A549 (cell line): ENCODE measurements around the gene COL17A1. TPM values are rescaled to one million over a fixed set of nuclear protein-coding genes. Genes with fewer than 3 reads are reported as not detected.

ENCODE experiments used
- ATAC-seq, 2 experiments: fragments of 200-7000 bp in 1 of 2; fragments of >200 bp in 1 of 2; cut with Nextera tagmentation in 1 of 2; cut with Tn5 transposase in 1 of 2; 3 replicates each; pipeline versions ENCODE4 v1.8.0 to v1.9.1; 2018 to 2020; ENCODE audit warnings: mild to moderate bottlenecking in 1 of 2, moderate library complexity in 1 of 2
- CTCF ChIA-PET: fragments of 300-600 bp; sonication (Branson Sonifier 250); formaldehyde crosslinking; extraction: SDS; loops from one replicate; lab custom pipeline; 2021; ENCODE audit warnings: antibody characterized with exemption, inconsistent platforms; lab: Yijun Ruan, JAX
- POLR2A ChIA-PET: fragments of 350-600 bp; formaldehyde crosslinking; extraction: SDS; loops from one replicate; lab custom pipeline; 2021; ENCODE audit warnings: antibody characterized with exemption, inconsistent platforms; lab: Yijun Ruan, JAX
- DNase-seq, 2 experiments: peaks; one replicate each; pipeline versions ENCODE4 v3.0.0 to v3.0.0-alpha.2; 2011 to 2016; ENCODE audit warnings: low read depth in 1 of 2, low spot score in 1 of 2
- FAIRE-seq: peaks from 2 replicates; lab custom pipeline; 2011; peaks lifted over from hg19 to GRCh38; lab: Jason Lieb, UNC
- H3K27ac ChIP-seq, 2 experiments: fragments of >200 bp; sonication (Bioruptor Twin); formaldehyde crosslinking; 3 replicates each; pipeline ENCODE4 v1.5.1; 2016 to 2017
- H3K4me1 ChIP-seq: fragments of >200 bp; sonication (Bioruptor Twin); formaldehyde crosslinking; 3 replicates; pipeline ENCODE4 v1.6.1; 2016
- H3K4me2 ChIP-seq: fragments of >200 bp; sonication (Bioruptor Twin); formaldehyde crosslinking; 3 replicates; pipeline ENCODE4 v1.6.1; 2016
- H3K4me3 ChIP-seq: fragments of >200 bp; sonication (Bioruptor Twin); formaldehyde crosslinking; 3 replicates; pipeline ENCODE4 v1.5.1; 2016
- H3K9me3 ChIP-seq: fragments of >200 bp; sonication (Bioruptor Twin); formaldehyde crosslinking; 3 replicates; pipeline ENCODE4 v1.6.1; 2016
- BHLHE40 ChIP-seq: IDR thresholded peaks from 2 replicates; pipeline ENCODE4 v1.6.1; 2012; ENCODE audit warnings: low read depth, low read length, inconsistent platforms
- EHF ChIP-seq: fragments of 250-450 bp; sonication (Bioruptor Pico); IDR thresholded peaks from 2 replicates; pipeline ENCODE4 v1.5.0; 2020; ENCODE audit warnings: mild to moderate bottlenecking
- EHMT2 ChIP-seq: fragments of 200-600 bp; sonication (generic); IDR thresholded peaks from 2 replicates; pipeline ENCODE4 v1.6.1; 2016; ENCODE audit warnings: antibody characterized with exemption, low read depth, mild to moderate bottlenecking, moderate library complexity
- ESRRA ChIP-seq: fragments of 150-350 bp; IDR thresholded peaks from 2 replicates; pipeline ENCODE4 v1.6.1; 2014; ENCODE audit warnings: mild to moderate bottlenecking, low read length, borderline replicate concordance
- FOXS1 ChIP-seq: fragments of 250-450 bp; sonication (Bioruptor Pico); IDR thresholded peaks from 2 replicates; pipeline ENCODE4 v1.5.0; 2020; ENCODE audit warnings: mild to moderate bottlenecking, moderate library complexity
- HDAC2 ChIP-seq: fragments of 200-600 bp; sonication (generic); IDR thresholded peaks from 2 replicates; pipeline ENCODE4 v1.6.1; 2016
- HEYL ChIP-seq: fragments of 250-450 bp; sonication (Bioruptor Pico); IDR thresholded peaks from 2 replicates; pipeline ENCODE4 v1.8.0; 2021; ENCODE audit warnings: mild to moderate bottlenecking, moderate library complexity
- HOXA7 ChIP-seq: fragments of 250-450 bp; sonication (Bioruptor Pico); IDR thresholded peaks from 2 replicates; pipeline ENCODE4 v1.5.0; 2020; ENCODE audit warnings: mild to moderate bottlenecking, moderate library complexity
- JUN ChIP-seq, 2 experiments: fragments of >200 bp; sonication (Bioruptor Twin); formaldehyde crosslinking; IDR thresholded peaks; 2 replicates in 1 of 2; 3 replicates in 1 of 2; pipeline ENCODE4 v1.6.1; 2016 to 2017
- JUNB ChIP-seq: fragments of >200 bp; sonication (Bioruptor Twin); formaldehyde crosslinking; IDR thresholded peaks from 2 replicates; pipeline ENCODE4 v1.6.1; 2016
- MAFK ChIP-seq: fragments of 450-650 bp; IDR thresholded peaks from 2 replicates; pipeline ENCODE4 v1.6.1; 2014; ENCODE audit not compliant: partially characterized antibody
- NPAS2 ChIP-seq: fragments of 250-450 bp; sonication (Bioruptor Pico); IDR thresholded peaks from 2 replicates; pipeline ENCODE4 v1.8.0; 2022; ENCODE audit warnings: mild to moderate bottlenecking, moderate library complexity, borderline replicate concordance
- NR3C1 ChIP-seq: fragments of >200 bp; sonication (Bioruptor Twin); formaldehyde crosslinking; IDR thresholded peaks from 3 replicates; pipeline ENCODE4 v1.6.1; 2017
- RARB ChIP-seq: fragments of 250-450 bp; sonication (Bioruptor Pico); IDR thresholded peaks from 2 replicates; pipeline ENCODE4 v1.8.0; 2021; ENCODE audit warnings: mild to moderate bottlenecking, moderate library complexity
- RCOR1 ChIP-seq: fragments of 150-350 bp; IDR thresholded peaks from 2 replicates; pipeline ENCODE4 v1.6.1; 2014; ENCODE audit warnings: antibody characterized with exemption, low read length, low read depth
- RFX5 ChIP-seq: fragments of 450-650 bp; IDR thresholded peaks from 2 replicates; pipeline ENCODE4 v1.7.1; 2014; ENCODE audit warnings: antibody characterized with exemption, mild to moderate bottlenecking, moderate library complexity
- RNF2 ChIP-seq: fragments of 200-600 bp; sonication (generic); IDR thresholded peaks from 2 replicates; pipeline ENCODE4 v1.6.1; 2016; ENCODE audit warnings: low read depth, mild to moderate bottlenecking, antibody characterized with exemption, moderate library complexity, borderline replicate concordance
- SMC3 ChIP-seq: fragments of >200 bp; sonication (Bioruptor Twin); formaldehyde crosslinking; IDR thresholded peaks from 3 replicates; pipeline ENCODE4 v1.6.1; 2018; ENCODE audit warnings: inconsistent platforms
- SREBF2 ChIP-seq: fragments of 450-650 bp; IDR thresholded peaks from 2 replicates; pipeline ENCODE4 v1.6.1; 2014; ENCODE audit warnings: mild to moderate bottlenecking, moderate library complexity
- TP53 ChIP-seq: fragments of 250-450 bp; sonication (Bioruptor Pico); IDR thresholded peaks from 2 replicates; pipeline ENCODE4 v1.5.0; 2021; ENCODE audit warnings: mild to moderate bottlenecking, moderate library complexity
- ZC3H11A ChIP-seq: fragments of 450-650 bp; IDR thresholded peaks from 2 replicates; pipeline ENCODE4 v1.6.1; 2014; ENCODE audit warnings: antibody characterized with exemption, mild to moderate bottlenecking
- ZFP36 ChIP-seq: fragments of 450-650 bp; IDR thresholded peaks from 2 replicates; pipeline ENCODE4 v1.6.1; 2014; ENCODE audit warnings: borderline replicate concordance; ENCODE audit not compliant: partially characterized antibody
- ZNF302 ChIP-seq: fragments of 250-450 bp; sonication (Bioruptor Pico); IDR thresholded peaks from 2 replicates; pipeline ENCODE4 v1.9.0; 2021; ENCODE audit warnings: inconsistent platforms, mild to moderate bottlenecking, moderate library complexity
- WGBS: methylation state at CpG from one replicate; pipeline ENCODE4 v1.1.6; 2017; ENCODE audit errors: missing lambda C conversion rate; 5-methylcytosine and 5-hydroxymethylcytosine counted together
- polyA plus RNA-seq, 4 experiments: library from polyadenylated mRNA; depleted of rRNA in 3 of 4; stranded (reverse); fragments of >200 nt; fragmentation: RNase III in 1 of 4; extraction: RNeasy Plus Mini Kit Qiagen cat#74134 plus additional on column Dnase treatment in 1 of 4; gene quantifications; 2 replicates in 3 of 4; 3 replicates in 1 of 4; pipeline ENCODE4 v1.2.3, GENCODE V29; 2011 to 2017
- TF ChIP-seq, protein P1 (sequence below): fragments of >200 bp; sonication (Bioruptor Twin); formaldehyde crosslinking; IDR thresholded peaks from 2 replicates; pipeline ENCODE4 v1.6.1; 2016
- TF ChIP-seq, protein P2 (sequence below): IDR thresholded peaks from 2 replicates; pipeline ENCODE4 v1.6.1; 2012

COL17A1 gene
- polyA plus RNA-seq, 2 of the 4 experiments (the other 2 are of a cell fraction), result 1.3 to 1.6 TPM

DNA sequence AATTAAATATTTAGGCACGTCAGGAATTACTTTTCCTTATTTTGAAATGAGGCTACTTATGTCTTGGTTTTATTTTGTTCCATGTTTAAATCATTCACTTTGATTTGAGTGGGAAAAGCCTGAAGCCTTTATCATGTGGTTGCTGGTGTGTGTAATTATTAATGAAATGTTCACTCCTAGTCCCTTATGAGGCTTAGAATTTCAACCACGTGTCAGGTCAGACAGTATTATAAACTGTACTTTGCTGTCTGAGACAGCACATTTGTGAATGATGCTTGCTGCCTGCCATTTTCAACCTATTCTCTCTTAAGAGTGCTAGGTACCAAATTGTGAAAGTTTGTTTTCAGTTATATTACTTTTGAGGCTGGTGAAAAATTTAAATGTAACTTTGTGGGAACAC, 58.9 kb downstream of the COL17A1 start:
- no peaks in the 10 kb centered on the region for H3K9me3 ChIP-seq
- peak in 1 of 2 experiments; percentile 62; a peak in 3 of 6 replicates for ATAC-seq
- H3K27ac ChIP-seq, result peak overlapping the region in 1 of 2 experiments; percentile 9; a peak in 1 of 6 replicates
- FAIRE-seq, result no peak
- peaks cover 17% of the 10 kb centered on the region for H3K4me1 ChIP-seq
- WGBS, result 23% methylated on average over 2 of the region's 2 CpGs
- TF ChIP-seq HOXA7 (CRISPR knock-in tag) (no peak), SMC3 (no peak), ZNF302 (CRISPR knock-in tag) (no peak), SREBF2 (no peak), NR3C1 (no peak), HDAC2 (no peak), JUN (IDR thresholded peaks at IDR 0.05) (no peak), NPAS2 (CRISPR knock-in tag) (no peak), JUNB (no peak), FOXS1 (CRISPR knock-in tag) (no peak), RARB (no peak), ESRRA (no peak), BHLHE40 (no peak), EHF (CRISPR knock-in tag) (no peak), MAFK (no peak), HEYL (CRISPR knock-in tag) (no peak), ZC3H11A (no peak), RFX5 (no peak)
- TF ChIP-seq, protein P1, sequence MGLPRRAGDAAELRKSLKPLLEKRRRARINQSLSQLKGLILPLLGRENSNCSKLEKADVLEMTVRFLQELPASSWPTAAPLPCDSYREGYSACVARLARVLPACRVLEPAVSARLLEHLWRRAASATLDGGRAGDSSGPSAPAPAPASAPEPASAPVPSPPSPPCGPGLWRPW, result no peak
- no peak overlapping the region for H3K4me3 ChIP-seq
- peak overlapping the region; percentile 47 for H3K4me2 ChIP-seq
- POLR2A ChIA-PET, result no interaction called here
- CTCF ChIA-PET, result interaction anchor here (2.4 kb wide), 1 partner anchor 18 kb away, joined by 7 read pairs; no protein-coding TSS in a partner anchor
- DNase-seq, result peak; percentile 31 to 40

DNA sequence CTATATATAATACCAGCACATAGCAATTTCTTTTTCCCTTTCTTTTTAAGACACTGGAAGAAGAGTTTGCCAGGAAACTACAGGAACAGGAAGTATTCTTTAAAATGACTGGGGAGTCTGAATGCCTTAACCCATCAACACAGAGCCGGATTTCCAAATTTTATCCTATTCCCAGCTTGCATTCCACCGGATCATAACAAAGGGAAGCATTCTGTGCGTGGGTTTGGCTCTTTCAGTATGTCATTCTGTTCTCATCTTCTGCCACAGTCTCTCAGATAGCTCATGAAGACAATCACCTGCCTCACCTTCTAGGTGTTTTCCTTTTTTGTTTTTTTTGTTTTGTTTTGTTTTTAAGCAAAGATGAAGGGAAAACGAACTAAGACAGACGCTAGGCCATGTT, 60.2 kb downstream of the COL17A1 start:
- Histone ChIP-seq H3K27ac (no peak overlapping the region), H3K9me3 (no peaks in the 10 kb centered on the region), H3K4me2 (no peak overlapping the region), H3K4me3 (no peak overlapping the region), H3K4me1 (peaks cover 17% of the 10 kb centered on the region)
- DNase-seq (no peak), FAIRE-seq (no peak), ATAC-seq (no peak)
- ChIA-PET POLR2A (no interaction called here), CTCF (interaction anchor here (0.6 to 2.4 kb wide), 7 partner anchors 9 to 313 kb away, joined by 3 to 8 read pairs (median 4); partner anchors contain the start of gene SFR1)
- WGBS, result 84% methylated on average over 5 of the region's 5 CpGs
- no peak for TF ChIP-seq TP53 (CRISPR knock-in tag)
- TF ChIP-seq ZFP36, result no peak
- TF ChIP-seq RCOR1, result no peak
- TF ChIP-seq SMC3, result no peak
- no peak for TF ChIP-seq JUNB
- TF ChIP-seq RNF2, result no peak
- TF ChIP-seq, protein P2, sequence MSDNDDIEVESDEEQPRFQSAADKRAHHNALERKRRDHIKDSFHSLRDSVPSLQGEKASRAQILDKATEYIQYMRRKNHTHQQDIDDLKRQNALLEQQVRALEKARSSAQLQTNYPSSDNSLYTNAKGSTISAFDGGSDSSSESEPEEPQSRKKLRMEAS, result no peak
- no peak for TF ChIP-seq EHMT2

DNA sequence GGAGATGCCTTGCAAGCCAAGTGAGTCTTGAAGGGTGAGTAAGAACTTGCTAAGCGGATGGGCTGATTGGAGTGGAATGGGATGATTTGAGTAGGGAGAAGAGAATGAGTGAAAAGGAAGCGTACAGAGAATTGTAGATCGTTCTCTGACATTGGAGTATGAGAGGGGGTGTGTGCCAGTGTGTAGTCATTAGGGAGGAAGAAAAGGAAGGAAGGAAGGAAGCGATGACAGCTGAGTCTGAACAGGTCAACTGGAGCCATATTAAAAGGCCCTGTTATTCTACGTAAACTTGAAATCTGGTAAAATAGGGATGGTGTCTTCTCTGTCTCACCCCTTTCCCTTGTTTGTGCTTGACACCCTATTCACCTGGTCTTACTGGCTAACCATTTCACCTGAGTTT, 63.7 kb downstream of the COL17A1 start:
- TF ChIP-seq ZNF302 (CRISPR knock-in tag) (no peak), ZC3H11A (no peak)
- TF ChIP-seq, all 56 proteins: peak for 0
- ATAC-seq (no peak), FAIRE-seq (no peak), DNase-seq (no peak)
- Histone ChIP-seq H3K4me3 (no peak overlapping the region), H3K4me1 (peaks cover 19% of the 10 kb centered on the region), H3K27ac (no peak overlapping the region), H3K4me2 (no peak overlapping the region), H3K9me3 (no peaks in the 10 kb centered on the region)
- CTCF ChIA-PET, result interaction anchor here (0.7 to 2.2 kb wide), 5 partner anchors 9 to 134 kb away, joined by 3 to 7 read pairs (median 4); partner anchors contain the start of gene SFR1
- POLR2A ChIA-PET, result no interaction called here
- WGBS, result 96% methylated on average over 5 of the region's 5 CpGs
